HEK293T (cell line): ENCODE measurements around the gene C10orf62.

Experiments used
- CTCF ChIA-PET: fragments of 350-600 bp; formaldehyde crosslinking; extraction: SDS; loops from one replicate; lab custom pipeline; 2021; ENCODE audit warnings: antibody characterized with exemption, inconsistent platforms; lab: Yijun Ruan, JAX
- POLR2A ChIA-PET: fragments of 350-600 bp; formaldehyde crosslinking; extraction: SDS; loops from one replicate; lab custom pipeline; 2020; ENCODE audit warnings: antibody characterized with exemption, inconsistent platforms; lab: Yijun Ruan, JAX
- DNase-seq: peaks from one replicate; pipeline ENCODE4 v3.0.0; 2012; ENCODE audit warnings: mixed read lengths; ENCODE audit errors: extremely low spot score
- ARNT ChIP-seq: fragments of 450-650 bp; IDR thresholded peaks from 2 replicates; pipeline ENCODE4 v1.6.1; 2017; ENCODE audit warnings: mild to moderate bottlenecking
- BHLHE40 ChIP-seq: fragments of 450-650 bp; IDR thresholded peaks from 2 replicates; pipeline ENCODE4 v1.6.1; 2016; ENCODE audit warnings: mild to moderate bottlenecking, moderate library complexity, borderline replicate concordance
- CTBP1 ChIP-seq: fragments of 450-650 bp; IDR thresholded peaks from 2 replicates; pipeline ENCODE4 v1.6.1; 2016; ENCODE audit warnings: borderline replicate concordance
- ELF4 ChIP-seq: fragments of 450-650 bp; IDR thresholded peaks from 2 replicates; pipeline ENCODE4 v1.6.1; 2017; ENCODE audit warnings: antibody characterized with exemption
- FOXA1 ChIP-seq: fragments of 450-650 bp; IDR thresholded peaks from 2 replicates; pipeline ENCODE4 v1.6.1; 2016; ENCODE audit warnings: mild to moderate bottlenecking
- FOXK2 ChIP-seq: fragments of 450-650 bp; IDR thresholded peaks from 2 replicates; pipeline ENCODE4 v1.6.1; 2016; ENCODE audit warnings: mild to moderate bottlenecking
- FOXM1 ChIP-seq: fragments of 450-650 bp; IDR thresholded peaks from 2 replicates; pipeline ENCODE4 v1.6.1; 2017; ENCODE audit warnings: mild to moderate bottlenecking, borderline replicate concordance
- HDGF ChIP-seq: fragments of 450-650 bp; IDR thresholded peaks from 2 replicates; pipeline ENCODE4 v1.6.1; 2017; ENCODE audit warnings: antibody characterized with exemption, borderline replicate concordance
- L3MBTL2 ChIP-seq: fragments of 450-650 bp; conservative IDR thresholded peaks from 2 replicates; pipeline ENCODE4 v1.6.1; 2016; ENCODE audit warnings: mild to moderate bottlenecking
- LEF1 ChIP-seq: fragments of 450-650 bp; IDR thresholded peaks from 2 replicates; pipeline ENCODE4 v1.6.1; 2017; ENCODE audit warnings: mild to moderate bottlenecking, borderline replicate concordance
- NFRKB ChIP-seq: fragments of 450-650 bp; IDR thresholded peaks from 2 replicates; pipeline ENCODE4 v1.6.1; 2016; ENCODE audit warnings: mild to moderate bottlenecking, moderate library complexity
- SP1 ChIP-seq: fragments of 450-650 bp; IDR thresholded peaks from 2 replicates; pipeline ENCODE4 v1.6.1; 2017
- SUZ12 ChIP-seq: fragments of 450-650 bp; IDR thresholded peaks from 2 replicates; pipeline ENCODE4 v1.6.1; 2016; ENCODE audit warnings: mild to moderate bottlenecking
- TARDBP ChIP-seq: fragments of 450-650 bp; IDR thresholded peaks from 2 replicates; pipeline ENCODE4 v1.6.1; 2016
- ZNF384 ChIP-seq: fragments of 450-650 bp; IDR thresholded peaks from 2 replicates; pipeline ENCODE4 v1.6.1; 2016
- TF ChIP-seq, protein P1 (sequence below): fragments of 450-650 bp; IDR thresholded peaks from 2 replicates; pipeline ENCODE4 v1.6.1; 2016

C10orf62 gene

GRCh38 chr10:97584798-97585438 lies 4.6 kb upstream of the C10orf62 start:
- TF ChIP-seq, protein P1, sequence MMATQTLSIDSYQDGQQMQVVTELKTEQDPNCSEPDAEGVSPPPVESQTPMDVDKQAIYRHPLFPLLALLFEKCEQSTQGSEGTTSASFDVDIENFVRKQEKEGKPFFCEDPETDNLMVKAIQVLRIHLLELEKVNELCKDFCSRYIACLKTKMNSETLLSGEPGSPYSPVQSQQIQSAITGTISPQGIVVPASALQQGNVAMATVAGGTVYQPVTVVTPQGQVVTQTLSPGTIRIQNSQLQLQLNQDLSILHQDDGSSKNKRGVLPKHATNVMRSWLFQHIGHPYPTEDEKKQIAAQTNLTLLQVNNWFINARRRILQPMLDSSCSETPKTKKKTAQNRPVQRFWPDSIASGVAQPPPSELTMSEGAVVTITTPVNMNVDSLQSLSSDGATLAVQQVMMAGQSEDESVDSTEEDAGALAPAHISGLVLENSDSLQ = no peak
- TF ChIP-seq CTBP1 (no peak), NFRKB (no peak), TARDBP (no peak), FOXA1 (no peak), SP1 (no peak), FOXK2 (no peak), HDGF (no peak), ELF4 (no peak), SUZ12 (no peak), BHLHE40 (no peak)
- POLR2A ChIA-PET = interaction anchor here (1.1 kb wide), 1 partner anchor 55 kb away, joined by 3 read pairs; no protein-coding TSS in a partner anchor
- CTCF ChIA-PET = interaction anchor here (1.7 kb wide), 1 partner anchor 12 kb away, joined by 8 read pairs; the partner anchor contains the start of gene ANKRD2
- no peak for DNase-seq

DNA sequence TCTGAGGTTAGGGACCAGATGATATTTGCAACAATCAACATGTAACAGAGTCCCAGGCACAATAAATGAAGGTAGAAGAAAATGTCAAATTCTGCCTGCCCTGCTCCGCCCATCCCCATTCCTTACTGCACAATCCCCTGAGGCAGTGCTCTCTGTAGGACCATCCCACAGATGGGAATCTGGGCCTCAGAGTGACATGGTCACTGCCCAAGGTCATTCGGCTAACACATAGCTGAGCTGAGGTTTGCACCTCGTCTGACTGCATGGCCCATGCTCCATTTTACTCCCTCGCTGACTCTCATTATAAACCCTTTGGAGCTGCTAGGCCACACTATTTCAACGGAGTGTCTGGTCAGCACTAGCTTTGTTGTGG lies 4.1 kb upstream of the C10orf62 start:
- TF ChIP-seq LEF1 (no peak), ELF4 (no peak), ZNF384 (no peak), SP1 (no peak), HDGF (no peak), FOXM1 (no peak), CTBP1 (no peak), BHLHE40 (no peak), TARDBP (no peak), ARNT (no peak), L3MBTL2 (no peak), FOXA1 (no peak), SUZ12 (no peak), FOXK2 (no peak), NFRKB (no peak)
- TF ChIP-seq, protein P1 = no peak
- DNase-seq = no peak
- ChIA-PET POLR2A (interaction anchor here (1.1 kb wide), 1 partner anchor 55 kb away, joined by 3 read pairs; no protein-coding TSS in a partner anchor), CTCF (no interaction called here)

GRCh38 chr10:97587183-97587582 lies 2.3 kb upstream of the C10orf62 start:
- ChIA-PET POLR2A (no interaction called here), CTCF (no interaction called here)
- no peak for TF ChIP-seq NFRKB
- DNase-seq = no peak

GRCh38 chr10:97590082-97590747 lies 694 bp downstream of the C10orf62 start:
- POLR2A ChIA-PET = interaction anchor here (1.3 kb wide), 1 partner anchor 9 kb away, joined by 4 read pairs; no protein-coding TSS in a partner anchor

GRCh38 chr10:97590748-97591495 lies 1.4 kb downstream of the C10orf62 start:
- DNase-seq = no peak
- ChIA-PET CTCF (interaction anchor here (1.6 kb wide), 1 partner anchor 14 kb away, joined by 3 read pairs; no protein-coding TSS in a partner anchor), POLR2A (interaction anchor here (1.3 kb wide), 1 partner anchor 9 kb away, joined by 4 read pairs; no protein-coding TSS in a partner anchor)
- no peak for TF ChIP-seq NFRKB
- no peak for TF ChIP-seq ZNF384

More at GRCh38 chr10:97590082-97590747, 694 bp downstream of the C10orf62 start:
- no peak for DNase-seq
- CTCF ChIA-PET = interaction anchor here (1.6 kb wide), 1 partner anchor 14 kb away, joined by 3 read pairs; no protein-coding TSS in a partner anchor
- TF ChIP-seq FOXK2 = no peak
- no peak for TF ChIP-seq BHLHE40
- no peak for TF ChIP-seq ELF4
- no peak for TF ChIP-seq ARNT
- no peak for TF ChIP-seq L3MBTL2
- no peak for TF ChIP-seq SP1
- TF ChIP-seq FOXM1 = no peak
- TF ChIP-seq CTBP1 = no peak
- TF ChIP-seq LEF1 = no peak
- no peak for TF ChIP-seq NFRKB
- no peak for TF ChIP-seq ZNF384
- TF ChIP-seq HDGF = no peak

GRCh38 chr10:97593421-97593820 lies 3.9 kb downstream of the C10orf62 start:
- POLR2A ChIA-PET = no interaction called here
- CTCF ChIA-PET = interaction anchor here (0.5 kb wide), 1 partner anchor 41 kb away, joined by 3 read pairs; no protein-coding TSS in a partner anchor

More at GRCh38 chr10:97593421-97593820, 3.9 kb downstream of the C10orf62 start:
- DNase-seq = no peak
- TF ChIP-seq ZNF384 (no peak), NFRKB (no peak), BHLHE40 (no peak), LEF1 (no peak), ARNT (no peak), TARDBP (no peak), SUZ12 (no peak), CTBP1 (no peak), L3MBTL2 (no peak), FOXM1 (no peak), ELF4 (no peak), SP1 (no peak), FOXA1 (no peak), HDGF (no peak), FOXK2 (no peak)
- TF ChIP-seq, protein P1 = no peak
